Rectal smooth muscle tissue (tissue), 1 donor: ENCODE data around the gene TENM4.

ENCODE experiments used
- H3K27ac ChIP-seq: one replicate; pipeline ENCODE4 v1.7.0; 2013; ENCODE audit warnings: low read depth, low read length, inconsistent platforms
- H3K27me3 ChIP-seq: one replicate; pipeline ENCODE4 v1.7.0; 2013; ENCODE audit warnings: low read length; ENCODE audit not compliant: control insufficient read depth, insufficient read depth
- H3K36me3 ChIP-seq: one replicate; pipeline ENCODE4 v1.7.0; 2013; ENCODE audit warnings: low read length; ENCODE audit not compliant: control insufficient read depth, insufficient read depth
- H3K4me1 ChIP-seq: one replicate; pipeline ENCODE4 v1.7.0; 2013; ENCODE audit warnings: low read length; ENCODE audit not compliant: control insufficient read depth, insufficient read depth
- H3K4me3 ChIP-seq: one replicate; pipeline ENCODE4 v1.7.0; 2013; ENCODE audit warnings: low read length
- H3K9ac ChIP-seq: one replicate; pipeline ENCODE4 v1.7.0; 2013; ENCODE audit warnings: low read length

TENM4 gene

GRCh38 chr11:79261684-79262083 is 179.1 kb downstream of the TENM4 start:
- no peak overlapping the region for H3K27ac ChIP-seq

GRCh38 chr11:79259800-79260199 is 181.0 kb downstream of the TENM4 start:
- Histone ChIP-seq H3K27me3 (no peaks in the 10 kb centered on the region), H3K36me3 (no peaks in the 10 kb centered on the region), H3K9ac (no peak overlapping the region), H3K4me1 (no peaks in the 10 kb centered on the region), H3K27ac (no peak overlapping the region), H3K4me3 (no peak overlapping the region)

More at GRCh38 chr11:79261684-79262083, 179.1 kb downstream of the TENM4 start:
- Histone ChIP-seq H3K9ac (no peak overlapping the region), H3K36me3 (no peaks in the 10 kb centered on the region), H3K4me1 (no peaks in the 10 kb centered on the region), H3K27me3 (no peaks in the 10 kb centered on the region), H3K4me3 (no peak overlapping the region)

GRCh38 chr11:79258576-79258975 is 182.3 kb downstream of the TENM4 start:
- H3K9ac ChIP-seq: no peak overlapping the region
- H3K4me3 ChIP-seq: no peak overlapping the region
- no peaks in the 10 kb centered on the region for H3K36me3 ChIP-seq
- no peaks in the 10 kb centered on the region for H3K27me3 ChIP-seq
- H3K27ac ChIP-seq: no peak overlapping the region
- no peaks in the 10 kb centered on the region for H3K4me1 ChIP-seq

DNA sequence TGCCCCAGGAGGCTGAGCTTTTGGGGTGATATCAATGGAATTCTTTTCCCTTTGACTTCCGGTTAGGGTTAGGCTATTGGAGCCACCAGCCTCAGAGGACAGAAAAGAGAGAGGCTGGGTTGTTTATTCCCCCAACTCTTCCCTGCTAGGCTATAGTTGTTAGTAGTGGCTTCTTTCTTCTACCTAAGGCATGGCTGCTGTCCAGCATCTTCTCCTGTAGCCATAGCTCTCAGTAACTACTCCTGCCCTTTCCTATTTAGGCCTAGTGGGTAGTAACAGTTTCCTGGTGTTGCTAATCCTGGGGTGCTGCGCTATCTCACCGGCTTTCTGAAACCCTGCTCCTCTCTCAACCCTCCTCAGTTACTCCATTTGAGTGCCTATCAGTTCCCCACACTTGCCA is 184.9 kb downstream of the TENM4 start:
- Histone ChIP-seq H3K4me1 (no peaks in the 10 kb centered on the region), H3K27me3 (no peaks in the 10 kb centered on the region), H3K27ac (no peak overlapping the region), H3K4me3 (no peak overlapping the region), H3K9ac (no peak overlapping the region), H3K36me3 (no peaks in the 10 kb centered on the region)

GRCh38 chr11:79253280-79253679 is 187.6 kb downstream of the TENM4 start:
- H3K9ac ChIP-seq: no peak overlapping the region
- H3K27ac ChIP-seq: no peak overlapping the region
- H3K4me1 ChIP-seq: no peaks in the 10 kb centered on the region
- no peaks in the 10 kb centered on the region for H3K36me3 ChIP-seq
- H3K27me3 ChIP-seq: no peaks in the 10 kb centered on the region
- no peak overlapping the region for H3K4me3 ChIP-seq

DNA sequence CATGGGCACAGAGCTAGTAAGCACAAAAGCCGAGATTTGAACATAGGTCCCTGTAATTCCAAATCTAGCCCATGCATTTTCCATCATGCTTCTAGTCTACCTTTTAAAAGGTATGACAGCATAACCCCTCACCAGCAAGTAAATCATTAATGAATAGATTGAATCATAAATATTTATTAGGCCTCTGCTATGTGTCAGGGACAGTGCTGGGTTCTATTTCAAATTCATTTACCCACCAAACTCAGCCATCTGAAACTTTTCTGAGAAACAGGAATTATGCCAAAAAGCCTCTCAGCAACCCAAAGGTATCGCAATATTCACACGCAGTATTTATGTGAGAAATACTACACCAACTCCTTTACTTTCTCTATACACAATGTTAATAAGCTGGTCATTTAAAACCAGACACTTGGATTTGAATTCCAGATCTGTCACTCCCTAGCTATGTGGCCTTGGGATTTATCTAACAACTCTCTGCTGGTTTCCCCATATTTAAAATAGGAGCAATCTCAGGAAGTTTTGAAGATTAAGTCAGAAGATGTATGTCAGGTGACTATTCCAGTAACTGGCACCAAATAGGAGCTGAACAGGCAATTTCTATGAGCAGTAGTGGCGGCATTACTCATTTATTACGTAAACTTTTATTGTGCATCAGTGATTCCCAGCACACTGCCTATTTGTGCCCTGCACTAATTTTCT is 191.4 kb downstream of the TENM4 start:
- no peak overlapping the region for H3K27ac ChIP-seq
- no peaks in the 10 kb centered on the region for H3K27me3 ChIP-seq
- H3K4me1 ChIP-seq: peaks cover 3% of the 10 kb centered on the region
- no peaks in the 10 kb centered on the region for H3K36me3 ChIP-seq
- no peak overlapping the region for H3K9ac ChIP-seq
- no peak overlapping the region for H3K4me3 ChIP-seq

GRCh38 chr11:79244798-79245197 is 196.0 kb downstream of the TENM4 start:
- Histone ChIP-seq H3K27ac (no peak overlapping the region), H3K27me3 (no peaks in the 10 kb centered on the region), H3K36me3 (no peaks in the 10 kb centered on the region), H3K4me1 (peaks cover 3% of the 10 kb centered on the region), H3K9ac (no peak overlapping the region), H3K4me3 (no peak overlapping the region)

DNA sequence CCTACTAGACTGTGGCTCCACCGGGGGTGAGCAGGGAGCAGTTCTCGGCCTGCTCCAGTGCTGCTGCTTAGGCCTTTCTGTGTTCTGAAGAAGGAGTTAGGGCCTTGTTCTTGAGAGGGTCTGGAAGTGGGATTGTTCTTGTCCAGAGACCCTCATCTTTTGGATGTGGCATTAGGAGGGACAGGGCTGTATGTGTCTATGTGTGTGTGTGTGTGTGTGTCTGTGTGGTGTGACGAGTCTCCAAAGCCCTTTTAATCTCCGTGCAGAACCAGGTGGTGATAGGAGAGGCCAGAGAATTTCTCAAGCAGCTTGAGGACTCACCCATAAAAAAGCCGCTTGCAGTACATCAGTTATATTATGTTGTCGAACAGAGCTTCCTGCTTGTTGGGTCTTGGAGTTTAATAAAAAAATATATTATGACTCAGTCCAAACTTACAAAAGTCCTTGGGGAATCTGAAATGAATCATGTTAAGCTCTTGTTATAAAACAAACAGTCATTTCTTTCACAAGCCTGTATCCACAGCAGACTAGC is 196.5 kb downstream of the TENM4 start:
- H3K9ac ChIP-seq: no peak overlapping the region
- H3K4me3 ChIP-seq: no peak overlapping the region
- H3K27ac ChIP-seq: no peak overlapping the region
- no peaks in the 10 kb centered on the region for H3K36me3 ChIP-seq
- H3K27me3 ChIP-seq: no peaks in the 10 kb centered on the region
- peaks cover 3% of the 10 kb centered on the region for H3K4me1 ChIP-seq

GRCh38 chr11:79243422-79244210 is 197.2 kb downstream of the TENM4 start:
- no peak overlapping the region for H3K9ac ChIP-seq
- peaks cover 3% of the 10 kb centered on the region for H3K4me1 ChIP-seq
- no peaks in the 10 kb centered on the region for H3K27me3 ChIP-seq
- H3K27ac ChIP-seq: no peak overlapping the region
- H3K36me3 ChIP-seq: no peaks in the 10 kb centered on the region
- no peak overlapping the region for H3K4me3 ChIP-seq

GRCh38 chr11:79242616-79243015 is 198.2 kb downstream of the TENM4 start:
- H3K9ac ChIP-seq: no peak overlapping the region
- no peaks in the 10 kb centered on the region for H3K27me3 ChIP-seq
- H3K4me1 ChIP-seq: peaks cover 3% of the 10 kb centered on the region
- no peak overlapping the region for H3K27ac ChIP-seq
- no peak overlapping the region for H3K4me3 ChIP-seq
- no peaks in the 10 kb centered on the region for H3K36me3 ChIP-seq

DNA sequence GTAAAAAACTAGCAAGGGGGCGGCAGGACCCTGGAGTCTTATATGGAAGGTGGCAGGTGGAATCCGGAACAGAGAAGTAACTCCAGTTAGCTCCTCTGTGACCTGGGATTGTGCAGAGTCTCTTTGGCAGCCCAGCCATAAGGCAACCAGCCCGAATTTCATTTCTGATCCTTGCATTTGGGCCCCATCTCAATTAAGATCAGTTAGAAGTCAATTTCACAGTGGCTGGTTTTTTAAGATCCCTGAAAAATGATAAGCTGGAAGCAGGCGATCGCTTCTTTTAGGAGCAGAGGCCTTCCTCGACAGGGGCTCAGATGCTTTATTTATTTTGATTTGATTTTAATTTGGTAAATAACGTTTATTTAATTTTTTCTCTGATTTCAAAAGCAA is 199.0 kb downstream of the TENM4 start:
- Histone ChIP-seq H3K4me3 (no peak overlapping the region), H3K9ac (no peak overlapping the region), H3K27me3 (no peaks in the 10 kb centered on the region), H3K4me1 (peaks cover 3% of the 10 kb centered on the region), H3K36me3 (no peaks in the 10 kb centered on the region), H3K27ac (no peak overlapping the region)

DNA sequence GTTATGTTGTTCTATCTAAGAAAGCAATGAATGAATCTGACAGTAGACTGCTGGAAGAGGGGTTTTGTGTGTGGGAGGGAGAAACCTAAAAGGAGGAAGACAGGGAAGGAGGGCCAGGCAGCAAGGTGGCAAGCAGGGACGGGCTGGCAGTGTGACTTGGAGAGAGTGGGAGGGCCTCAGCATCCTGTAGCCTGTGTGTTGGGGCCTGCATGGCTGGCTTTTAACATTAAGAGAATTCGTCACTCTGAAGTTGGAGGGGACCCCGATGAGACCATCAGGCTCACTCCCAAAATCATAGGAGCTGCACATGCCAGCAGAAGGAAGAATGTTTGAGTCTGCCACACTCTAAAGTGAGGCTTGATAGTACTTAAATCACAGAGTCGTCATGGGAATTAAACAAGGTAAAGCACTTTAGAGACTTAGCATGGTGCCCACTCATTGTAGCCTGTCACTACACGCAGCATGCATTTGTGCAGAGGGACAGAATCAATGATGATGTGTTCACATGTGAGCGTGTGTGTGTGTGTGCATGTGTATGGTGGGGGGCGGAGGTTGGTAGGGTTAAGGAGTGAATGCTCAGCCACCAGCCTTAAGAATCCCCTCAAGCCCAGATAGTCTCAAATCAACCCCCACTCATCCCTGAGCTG is 199.5 kb downstream of the TENM4 start:
- Histone ChIP-seq H3K4me3 (no peak overlapping the region), H3K9ac (no peak overlapping the region), H3K4me1 (peaks cover 3% of the 10 kb centered on the region), H3K36me3 (no peaks in the 10 kb centered on the region), H3K27ac (no peak overlapping the region), H3K27me3 (no peaks in the 10 kb centered on the region)
